ENCODE results near the gene PIAS1.
A peak's percentile ranks its signal among the peaks of the same experiment; 100 is the strongest.
"Not testable (repeated sequence)": the region's sequence is repeated elsewhere in the genome, so short reads cannot be mapped to it uniquely, and the experiment has no call there.

The PIAS1 gene

DNA sequence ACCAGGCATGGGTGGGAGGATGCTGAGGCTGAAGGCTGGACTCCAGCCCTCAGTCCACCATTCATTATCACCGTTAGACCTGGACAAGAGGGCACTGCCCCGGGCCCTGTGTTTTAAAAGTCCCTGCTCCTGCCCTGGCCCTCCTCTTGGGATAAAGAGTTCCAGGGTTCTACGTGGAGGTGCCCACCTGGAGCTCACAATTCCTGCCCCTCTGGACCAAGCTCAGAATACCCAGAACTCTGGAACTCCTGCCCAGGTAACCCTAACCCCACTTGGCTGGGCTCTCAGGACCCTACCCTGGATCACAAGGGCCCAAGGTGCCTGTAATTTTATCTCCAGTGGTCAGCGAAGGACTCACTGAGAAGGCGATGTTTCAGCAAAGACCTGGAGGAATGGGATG, 149.8 kb downstream of the PIAS1 start:
- DNase-seq (ENCODE audit: low read depth), result no peak

DNA sequence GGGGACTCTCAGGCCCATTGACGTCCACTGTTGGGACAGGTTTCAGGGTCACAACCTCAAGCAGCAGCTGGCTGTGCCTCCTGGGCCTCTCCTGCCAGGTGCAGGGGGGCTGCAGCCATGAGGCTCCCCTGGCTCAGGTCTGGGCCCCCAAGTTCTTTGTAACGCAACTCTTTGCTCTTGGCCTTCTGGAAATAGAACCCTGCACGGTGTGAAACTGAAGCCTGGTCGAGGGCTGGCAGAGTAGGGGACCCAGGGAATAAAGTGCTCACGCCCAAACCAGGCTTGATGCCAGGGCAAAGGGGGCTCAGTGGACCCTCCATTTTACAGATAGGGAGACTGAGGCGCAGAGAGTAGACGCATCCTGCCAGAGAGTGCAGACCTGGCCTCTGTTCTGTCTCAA, 150.2 kb downstream of the PIAS1 start:
- no peak for DNase-seq (ENCODE audit: low read depth)

DNA sequence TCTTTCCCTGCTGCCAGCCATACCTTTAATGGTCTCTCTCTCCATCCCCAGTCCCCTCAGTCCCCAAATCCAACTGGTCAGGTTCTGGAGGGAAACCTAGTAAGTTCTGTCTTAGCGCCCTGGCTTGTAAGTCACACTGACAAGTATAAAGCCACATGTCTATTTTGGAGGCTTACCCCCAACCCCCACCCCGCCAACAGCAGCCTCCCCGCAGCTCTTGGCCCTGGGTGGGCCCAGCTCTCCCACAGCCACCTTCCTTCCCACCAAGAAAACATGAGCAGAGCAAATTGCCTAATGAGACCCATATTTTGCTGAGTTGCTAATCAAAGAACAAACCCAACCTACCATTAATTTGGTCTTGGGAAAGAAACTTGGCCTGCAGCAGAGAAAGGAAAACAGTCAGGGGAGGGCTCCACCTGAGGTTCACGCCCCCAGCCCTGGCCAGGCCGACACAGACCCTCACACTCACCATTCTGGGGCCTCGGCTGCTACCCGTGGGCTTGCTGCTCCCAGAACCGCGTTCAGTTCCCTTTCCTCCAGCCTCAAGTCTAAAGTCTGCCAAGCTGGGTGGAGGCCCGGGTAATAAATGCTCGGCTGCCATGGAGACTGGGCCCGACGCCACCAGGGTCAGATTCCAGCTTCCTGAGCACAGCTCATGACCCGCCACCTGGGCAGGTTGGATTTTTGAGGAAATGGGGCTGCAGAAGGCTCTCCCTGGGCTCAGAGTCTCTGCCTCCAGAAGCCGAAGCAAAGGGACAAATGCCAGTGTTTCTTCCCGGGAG, 150.9 kb downstream of the PIAS1 start, which contains the start of gene CALML4:
Gene CALML4 (minus strand): TSS at position 557 of the 782 bp plus-strand sequence. CDS start 85 bp downstream, at position 472.
- no peak for DNase-seq (ENCODE audit: low read depth)

DNA sequence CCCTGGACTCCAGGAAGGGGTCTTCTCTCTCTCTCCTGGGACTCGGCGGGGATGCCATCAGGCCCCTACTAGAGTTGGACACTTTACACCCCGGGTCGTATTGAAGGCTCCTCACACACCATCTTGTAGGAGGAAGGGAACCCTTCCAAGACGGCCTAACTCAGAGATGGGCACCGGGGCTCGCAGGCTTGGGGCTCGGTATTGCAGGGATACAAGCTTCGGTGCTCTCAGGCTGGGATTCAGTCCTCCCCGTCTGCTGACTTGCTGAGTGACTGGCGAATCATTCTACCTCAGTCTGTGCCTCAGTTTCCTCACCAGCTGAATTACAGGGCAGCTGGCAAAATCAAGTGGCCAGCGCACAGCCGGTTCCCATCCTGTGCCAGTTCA, 151.4 kb downstream of the PIAS1 start:
- no peak for DNase-seq (ENCODE audit: low read depth)

DNA sequence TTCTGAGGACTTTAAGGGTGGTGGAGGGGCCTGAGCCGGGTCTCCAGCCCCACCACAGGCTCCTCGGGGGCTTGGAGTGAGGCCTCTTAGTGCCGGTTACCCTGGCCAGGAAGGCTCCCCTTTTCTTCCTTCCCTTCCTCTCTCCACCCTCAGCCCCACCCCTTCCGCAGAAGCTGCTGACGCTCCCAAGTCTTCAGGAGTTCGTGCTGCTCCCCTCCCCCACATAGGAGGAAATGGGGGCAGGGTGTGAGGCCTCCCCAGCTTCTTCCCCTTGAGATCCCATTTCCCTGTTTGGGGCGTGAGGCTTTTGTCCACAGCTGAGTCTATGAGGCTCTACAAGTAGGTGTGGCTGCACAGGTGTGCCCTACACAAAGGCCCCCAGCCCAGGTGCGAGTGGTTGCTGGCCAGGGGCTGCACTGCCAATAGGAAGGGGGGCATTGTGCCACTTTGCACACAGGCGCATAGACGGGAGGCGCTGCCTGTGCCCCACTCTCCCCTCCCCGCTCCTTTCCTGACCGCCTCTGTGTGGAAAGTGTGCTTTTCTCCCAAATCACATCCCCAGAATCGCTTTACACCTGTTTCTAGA, 151.9 kb downstream of the PIAS1 start:
- no peak for DNase-seq (ENCODE audit: low read depth)

DNA sequence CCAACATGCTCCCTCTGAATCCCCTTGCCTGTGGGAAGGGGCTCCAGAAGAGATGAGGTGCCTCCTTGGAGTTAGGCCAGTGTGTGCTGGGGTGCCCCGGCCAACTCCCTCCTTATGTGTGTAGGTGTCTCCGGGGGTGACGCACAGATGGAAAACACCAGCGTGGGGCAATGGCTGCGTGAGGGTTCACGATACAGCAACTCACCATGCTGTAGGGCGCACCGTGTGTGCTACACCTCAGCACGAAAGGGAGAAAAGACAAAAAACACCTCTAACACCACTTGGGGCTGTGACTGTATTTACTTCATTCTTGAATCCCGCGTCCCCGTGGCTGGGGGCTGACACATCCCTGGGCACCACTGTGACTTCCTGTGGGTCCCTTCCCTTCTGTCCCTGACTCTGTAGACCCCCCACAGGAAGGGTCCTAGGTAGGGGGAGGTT, 152.6 kb downstream of the PIAS1 start:
- DNase-seq (ENCODE audit: low read depth), result no peak

DNA sequence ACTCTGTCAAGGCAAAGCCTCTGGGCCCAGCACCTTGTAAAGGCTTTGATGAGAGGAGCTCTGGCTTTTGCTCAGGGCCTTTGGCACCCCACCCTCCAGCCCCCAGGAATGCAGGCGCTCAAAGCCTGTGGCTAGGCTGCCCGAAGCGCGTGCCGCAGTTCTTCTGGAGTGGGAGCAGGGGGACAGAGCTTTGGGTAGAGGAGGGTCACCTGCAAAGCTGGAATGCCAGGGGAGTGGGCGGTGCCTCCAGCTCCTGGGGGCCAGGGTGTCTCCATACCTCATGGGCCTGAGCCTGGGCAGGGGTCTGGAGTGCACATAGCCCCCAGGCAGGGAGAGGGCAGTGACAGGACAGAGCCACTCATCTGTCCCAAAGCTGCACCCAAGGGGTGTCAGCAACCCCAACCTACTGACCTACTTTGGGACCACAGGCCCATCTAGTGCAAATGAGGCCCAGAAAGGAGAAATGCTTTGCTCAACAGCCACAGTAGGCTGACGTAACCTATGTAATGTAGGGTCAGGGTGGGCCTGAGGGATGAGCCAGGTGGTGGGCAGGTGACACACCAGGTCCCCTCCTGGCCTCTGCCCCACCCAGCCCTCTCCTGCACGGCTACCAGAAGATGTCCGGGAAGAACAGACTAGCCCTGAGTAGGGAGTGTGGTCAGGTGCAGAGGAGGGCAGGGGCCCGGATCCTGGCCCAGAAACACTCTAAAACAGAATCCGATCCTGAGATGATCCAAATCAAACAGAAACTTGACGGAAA, 153.2 kb downstream of the PIAS1 start:
- DNase-seq (ENCODE audit: low read depth), result no peak

DNA sequence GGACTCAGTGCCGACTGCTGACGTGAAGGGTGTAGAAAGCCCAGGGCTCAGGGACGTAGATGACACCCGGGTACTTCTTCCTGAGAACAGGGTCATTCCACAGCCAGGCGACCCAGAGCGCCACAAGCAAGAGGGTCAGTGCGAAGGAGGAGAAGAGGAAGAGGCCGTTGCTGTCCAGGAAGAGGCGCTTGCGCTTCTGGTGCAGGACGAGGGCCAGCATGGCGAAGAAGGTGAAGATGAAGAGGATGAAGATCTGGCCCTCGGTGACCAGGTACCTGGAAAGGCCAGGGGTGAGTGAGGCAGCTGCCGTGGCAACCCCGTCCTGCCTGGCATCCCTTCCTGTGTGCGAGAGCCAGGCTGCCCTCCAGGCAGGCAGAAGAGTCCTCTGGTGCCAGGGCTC, 154.0 kb downstream of the PIAS1 start:
- no peak for DNase-seq (ENCODE audit: low read depth)

DNA sequence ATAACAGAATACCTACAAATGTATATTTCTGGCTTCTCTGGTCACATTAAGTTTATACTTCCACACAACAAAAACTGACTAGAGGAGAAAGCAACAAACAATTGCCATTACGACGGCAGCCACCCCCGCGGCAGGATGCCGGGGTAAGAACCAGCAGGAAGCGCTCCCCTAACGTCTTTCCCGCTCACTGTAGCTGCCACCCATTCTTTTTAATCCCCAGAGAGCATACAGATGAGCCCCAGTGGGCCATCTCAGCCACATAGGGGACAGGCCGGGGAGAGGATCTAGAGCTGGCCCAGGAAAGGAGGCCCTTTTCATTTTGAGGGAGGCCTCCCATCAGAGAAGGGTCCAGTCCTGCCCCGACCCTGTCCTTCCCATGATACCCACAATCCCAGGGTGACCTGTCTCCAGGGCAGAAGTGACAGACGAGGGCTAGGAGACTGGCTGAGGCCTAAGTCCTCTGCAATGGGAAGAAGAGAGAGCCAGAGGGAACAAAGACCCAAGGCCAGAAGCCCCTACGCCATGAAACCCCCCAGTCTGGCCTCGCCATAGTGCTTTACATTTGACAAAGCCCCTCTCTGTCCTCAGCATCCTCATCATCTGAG, 154.6 kb downstream of the PIAS1 start:
- DNase-seq (ENCODE audit: low read depth), result no peak

DNA sequence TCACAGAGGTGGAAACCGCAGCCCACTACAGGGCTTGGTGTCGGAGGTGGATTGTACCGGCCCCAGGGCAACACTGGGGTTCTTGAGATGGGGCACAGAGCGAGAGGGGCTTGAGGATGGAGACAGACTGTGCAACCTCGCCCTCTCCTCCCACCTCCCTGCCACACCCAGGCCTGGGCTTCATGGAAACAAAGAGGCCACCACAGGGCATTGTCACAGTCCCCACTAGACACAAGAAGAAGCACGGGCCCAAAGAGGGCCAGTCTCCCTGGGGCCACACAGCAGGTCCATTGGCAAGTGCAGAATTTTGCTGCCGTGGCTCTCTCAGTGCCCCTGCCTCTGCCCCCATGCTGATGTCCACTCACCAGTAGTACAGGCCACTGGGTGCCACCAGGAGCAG, 155.2 kb downstream of the PIAS1 start:
- no peak for DNase-seq (ENCODE audit: low read depth)

DNA sequence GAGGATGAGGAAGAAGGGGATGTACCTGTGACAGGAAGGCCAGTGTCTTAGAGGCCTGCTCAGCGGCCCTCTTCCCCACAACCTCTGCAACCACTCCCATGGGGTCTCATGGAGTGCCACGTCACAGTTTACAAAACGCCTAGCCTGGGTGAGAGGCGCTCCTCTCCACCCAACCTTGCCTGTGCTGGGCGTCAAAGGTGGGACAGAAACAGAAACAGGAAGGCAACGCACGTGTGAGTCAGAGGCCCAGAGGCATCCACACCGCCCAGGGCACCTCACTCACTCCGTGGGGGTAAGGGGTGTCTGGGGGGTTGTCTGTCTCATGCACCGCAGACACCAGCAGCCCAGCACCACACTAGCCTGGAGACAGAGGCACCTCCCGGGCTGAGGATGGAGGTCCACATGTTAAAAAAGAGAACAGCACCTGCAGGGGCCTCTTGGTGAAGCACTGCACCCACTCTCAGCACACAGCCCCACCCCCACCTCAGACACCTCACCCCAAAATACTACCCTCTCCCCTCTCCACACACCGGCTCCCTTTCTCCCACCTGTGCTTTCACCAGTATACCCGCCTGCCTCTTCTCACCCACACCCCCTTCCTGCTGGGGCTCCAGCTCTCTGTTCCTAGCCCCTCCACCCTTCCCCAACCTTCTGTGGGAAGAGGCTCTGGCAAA, 155.8 kb downstream of the PIAS1 start:
- DNase-seq (ENCODE audit: low read depth), result no peak

DNA sequence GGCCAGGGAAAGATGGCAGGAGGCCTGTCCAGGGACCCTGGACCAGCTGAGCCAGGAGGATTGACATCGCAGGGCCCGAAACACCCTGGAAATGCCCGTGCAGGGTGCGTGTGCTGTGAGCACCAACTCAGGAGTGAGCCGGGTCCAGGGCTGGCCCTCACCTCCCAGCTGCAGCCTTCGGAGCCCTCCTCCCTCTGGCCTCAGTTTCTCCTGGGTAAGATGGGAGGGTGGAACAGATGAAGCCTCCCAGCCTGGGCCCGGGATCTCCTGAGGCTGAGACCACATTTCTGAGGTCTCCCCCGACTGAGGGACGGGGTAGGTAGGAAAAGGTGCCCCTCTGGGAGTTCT, 156.3 kb downstream of the PIAS1 start:
- DNase-seq (ENCODE audit: low read depth), result no peak

DNA sequence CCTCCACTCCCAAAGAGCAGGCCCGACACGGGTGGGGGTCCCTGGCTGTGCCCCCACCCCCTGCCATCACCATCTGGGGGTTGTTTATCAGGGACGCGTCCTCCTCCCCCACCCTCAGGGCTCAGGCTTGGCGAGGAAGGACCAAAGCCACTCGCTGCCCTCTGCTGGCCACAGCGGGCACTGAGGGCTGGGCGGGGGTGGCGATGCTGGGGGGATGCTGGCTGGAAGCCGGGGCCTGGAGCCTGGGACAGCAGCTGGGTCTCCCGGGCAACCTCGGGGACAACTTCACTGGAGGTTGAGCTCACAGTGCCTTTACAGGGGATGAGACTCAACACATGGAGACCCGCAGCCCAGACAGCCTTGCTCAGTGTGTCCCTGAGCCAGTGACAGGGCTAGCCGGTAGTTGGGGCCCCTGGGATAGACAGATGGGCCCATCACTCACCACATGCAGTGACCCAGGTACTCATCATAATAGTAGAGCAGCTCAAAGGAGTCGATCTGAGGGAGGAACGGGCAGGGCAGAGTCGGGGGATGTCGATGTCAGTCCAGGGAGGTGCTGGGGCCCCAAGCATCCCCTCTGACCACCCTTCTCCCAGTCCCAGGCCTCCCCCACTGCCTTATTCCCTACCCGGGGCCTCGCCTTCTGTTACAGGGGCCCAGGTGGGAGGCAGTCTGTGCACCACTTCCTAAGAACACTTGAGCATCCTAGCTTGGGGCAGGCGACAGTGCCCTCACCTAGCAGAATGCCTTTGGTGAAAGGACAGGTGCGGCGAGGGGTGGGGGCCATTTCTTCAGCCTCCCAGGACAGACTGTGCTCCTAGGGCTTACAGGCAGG, 156.9 kb downstream of the PIAS1 start:
- DNase-seq (ENCODE audit: low read depth), result peak; percentile 19

DNA sequence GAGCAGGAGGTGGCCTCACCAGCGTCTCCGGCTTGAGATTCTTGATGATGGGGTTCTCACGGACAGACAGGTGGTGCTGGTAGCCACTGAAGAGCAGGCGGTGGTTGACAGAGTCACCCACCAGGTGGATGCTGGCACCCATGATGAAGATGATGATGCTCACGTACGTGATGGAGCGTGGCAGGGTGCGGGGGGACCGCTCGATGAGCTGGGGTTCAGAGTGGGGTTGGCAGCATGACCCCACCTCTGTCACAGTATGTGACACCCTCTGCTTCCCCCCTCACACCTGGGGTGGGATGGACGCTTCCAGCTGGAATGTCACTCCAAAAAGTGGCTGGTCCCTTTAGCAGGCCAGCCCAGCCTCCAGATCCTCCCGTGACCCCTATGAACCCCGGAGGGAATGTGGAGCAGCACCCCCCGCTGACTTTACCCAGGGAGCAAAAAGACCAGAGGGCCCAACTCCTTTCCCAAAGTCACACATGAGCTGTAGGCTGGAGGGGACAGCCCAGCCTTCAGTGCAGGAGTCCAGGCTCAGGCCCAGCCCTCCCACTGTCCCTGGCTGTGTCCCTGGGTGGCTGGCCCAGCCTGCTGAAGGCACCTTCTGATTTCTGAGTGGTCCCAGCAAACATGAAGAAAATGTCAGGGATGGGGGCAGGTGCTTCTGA, 157.7 kb downstream of the PIAS1 start:
- DNase-seq (ENCODE audit: low read depth), result no peak

DNA sequence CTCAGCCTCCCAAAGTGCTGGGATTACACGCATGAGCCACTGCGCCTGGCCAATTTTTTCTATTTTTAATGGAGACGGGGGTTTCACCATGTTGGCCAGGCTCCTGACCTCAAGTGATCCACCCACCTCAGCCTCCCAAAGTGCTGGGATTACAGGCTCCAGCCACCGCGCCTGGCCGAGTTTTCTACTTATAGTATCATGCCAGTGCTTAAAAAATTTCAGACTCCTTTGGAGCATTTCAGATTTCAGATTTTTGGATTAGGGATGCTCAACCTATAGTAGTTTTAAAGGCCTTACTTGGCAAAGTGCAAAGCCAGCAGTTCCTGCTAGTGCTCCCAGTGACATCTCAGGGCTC, 159.4 kb downstream of the PIAS1 start:
- DNase-seq (ENCODE audit: low read depth), result not testable (repeated sequence)

DNA sequence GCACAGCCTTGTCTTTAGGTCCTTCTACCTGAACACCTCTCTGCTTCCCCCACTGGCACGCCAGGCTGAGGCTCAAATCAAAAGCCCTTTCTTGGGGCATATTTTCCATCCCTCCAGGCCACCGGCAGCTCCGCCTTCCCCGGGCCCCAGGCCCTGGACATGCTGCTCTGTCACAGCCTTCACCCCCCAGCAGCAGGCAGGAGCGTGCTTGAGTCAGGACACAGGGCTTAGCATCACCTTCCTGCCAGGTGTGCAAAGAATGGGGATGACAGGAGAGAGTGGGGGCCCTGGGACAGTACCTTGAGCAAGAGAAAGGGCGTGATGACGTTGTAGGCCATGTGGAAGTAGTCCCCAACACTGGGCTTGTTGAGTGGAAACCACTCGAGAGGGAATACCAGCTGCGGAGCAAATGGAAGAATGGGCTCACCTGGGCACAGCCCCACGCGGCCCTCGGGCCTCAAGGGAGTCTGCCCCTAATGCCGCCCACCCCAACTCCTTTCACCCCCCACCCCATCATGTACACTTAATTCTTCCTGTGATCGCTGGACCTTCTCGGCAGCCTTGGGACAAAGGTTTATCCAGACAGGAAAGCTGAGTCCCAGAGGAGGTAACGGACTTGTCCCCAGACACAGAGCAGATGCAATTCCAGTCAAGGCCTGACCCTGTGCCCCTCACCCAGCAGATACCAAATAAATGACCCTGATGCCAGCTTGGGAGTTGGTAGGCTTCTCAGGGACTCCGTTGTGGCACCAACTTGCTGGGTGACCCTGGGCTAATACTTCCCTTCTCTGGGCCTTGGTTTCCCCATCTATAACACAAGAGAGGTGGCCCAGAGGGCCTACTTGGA, 160.1 kb downstream of the PIAS1 start:
- no peak for DNase-seq (ENCODE audit: low read depth)

DNA sequence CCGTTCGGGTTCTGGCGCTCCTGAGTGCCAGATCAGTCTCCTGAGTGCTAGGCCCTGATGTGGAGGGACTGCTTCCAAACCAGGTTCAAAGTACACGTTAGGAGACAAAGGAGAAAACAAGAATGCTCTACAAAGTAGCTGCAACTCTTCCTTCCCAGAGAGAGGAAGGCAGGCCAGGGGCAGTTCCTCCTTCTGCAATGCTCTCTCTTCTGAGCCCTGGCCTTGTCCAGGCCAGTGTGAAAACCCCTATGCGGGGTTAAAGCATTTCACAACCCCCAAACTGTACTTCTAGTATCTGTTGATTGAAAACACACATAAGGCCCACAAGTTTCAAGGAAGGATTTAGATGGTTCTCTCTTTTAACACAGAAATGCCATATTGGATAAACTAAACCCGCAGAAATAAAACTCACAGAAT, 160.7 kb downstream of the PIAS1 start:
- no peak for DNase-seq (ENCODE audit: low read depth)

DNA sequence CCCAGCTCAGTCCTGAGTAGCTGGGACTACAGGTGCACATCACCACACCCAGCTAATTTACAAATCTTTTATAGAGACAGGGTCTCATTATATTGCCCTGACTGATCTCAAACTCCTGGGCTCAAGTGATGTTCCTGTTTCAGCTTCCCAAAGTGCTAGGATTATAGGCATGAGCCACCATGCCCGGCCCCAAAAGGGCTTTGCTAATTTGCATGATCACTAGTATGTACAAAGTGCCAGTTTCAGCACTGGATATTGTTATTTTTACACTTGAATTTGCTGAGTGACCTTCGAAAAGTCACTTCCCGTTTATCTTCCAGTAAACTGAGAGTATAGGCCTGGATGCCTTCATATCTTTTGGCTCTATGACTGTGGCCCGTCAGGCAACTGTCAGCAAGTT, 163.2 kb downstream of the PIAS1 start:
- DNase-seq (ENCODE audit: low read depth), result no peak

DNA sequence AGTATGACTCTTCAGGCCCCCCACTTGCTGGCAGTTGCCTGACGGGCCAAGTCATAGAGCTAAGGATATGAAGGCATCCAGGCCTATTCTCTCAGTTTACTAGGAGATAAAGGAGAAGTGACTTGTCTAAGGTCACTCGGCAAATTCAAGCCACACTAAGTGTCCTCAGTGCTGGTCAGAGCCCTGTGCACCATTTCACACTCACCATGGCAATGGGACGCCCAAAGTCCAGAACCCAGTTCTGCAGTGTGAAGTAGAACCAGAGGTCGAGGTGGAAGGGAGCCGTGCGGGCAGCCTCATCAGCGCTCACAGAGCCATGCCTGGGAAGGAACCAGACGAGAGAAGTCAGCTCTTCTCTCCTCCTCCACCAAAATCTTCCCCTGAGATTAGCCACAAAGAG, 164.2 kb downstream of the PIAS1 start:
- DNase-seq (ENCODE audit: low read depth), result no peak
